ENCODE results near the gene NTM. TPM values are rescaled to one million over a fixed set of nuclear protein-coding genes. Genes with fewer than 3 reads are reported as not detected.

NTM gene
- polyA plus RNA-seq, 1 experiment: 33.6 TPM

GRCh38 chr11:132263875-132264274 is 893.5 kb downstream of the NTM start:
- POLR2A ChIA-PET: no interaction called here
- no peaks in the 10 kb centered on the region for H3K27me3 ChIP-seq (ENCODE audit: control insufficient read depth, insufficient read depth, low read length)
- no peak for DNase-seq (ENCODE audit: low read depth)
- CTCF ChIA-PET: interaction anchor here (1.1 kb wide), 1 partner anchor 48 kb away, joined by 3 read pairs; no protein-coding TSS in a partner anchor
- no peaks in the 10 kb centered on the region for H3K36me3 ChIP-seq (ENCODE audit: control insufficient read depth, insufficient read depth, low read length)
- TF ChIP-seq CTCF (IDR thresholded peaks at IDR 0.05; ENCODE audit: insufficient read depth, low read depth, low read length): no peak
- H3K4me3 ChIP-seq (ENCODE audit: low read depth, low read length): no peak overlapping the region

DNA sequence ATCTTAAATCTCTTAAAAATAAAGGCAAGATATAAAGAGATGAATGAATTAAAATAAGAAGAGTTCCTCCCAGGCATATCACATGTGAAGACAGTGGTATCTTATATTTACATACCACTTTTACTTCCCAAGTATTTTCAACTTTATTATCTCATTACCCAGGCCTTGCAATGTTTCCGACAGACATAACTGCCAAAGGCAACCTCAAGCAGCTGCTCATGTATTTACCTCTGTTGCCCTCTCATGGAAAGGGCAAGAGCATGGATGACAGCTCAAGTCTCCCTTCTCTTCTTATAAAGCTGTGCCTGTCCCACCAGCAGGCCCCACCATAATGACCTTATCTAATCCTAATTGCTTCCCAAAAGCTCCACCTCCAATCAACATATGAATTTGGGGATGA is 894.2 kb downstream of the NTM start:
- H3K36me3 ChIP-seq (ENCODE audit: control insufficient read depth, insufficient read depth, low read length): no peaks in the 10 kb centered on the region
- no peaks in the 10 kb centered on the region for H3K27me3 ChIP-seq (ENCODE audit: control insufficient read depth, insufficient read depth, low read length)
- no peak for TF ChIP-seq CTCF (IDR thresholded peaks at IDR 0.05; ENCODE audit: insufficient read depth, low read depth, low read length)
- ChIA-PET POLR2A (no interaction called here), CTCF (interaction anchor here (0.6 to 0.9 kb wide), 2 partner anchors 19 to 27 kb away, joined by 3 read pairs; no protein-coding TSS in a partner anchor)
- DNase-seq (ENCODE audit: low read depth): no peak
- H3K4me3 ChIP-seq (ENCODE audit: low read depth, low read length): no peak overlapping the region

DNA sequence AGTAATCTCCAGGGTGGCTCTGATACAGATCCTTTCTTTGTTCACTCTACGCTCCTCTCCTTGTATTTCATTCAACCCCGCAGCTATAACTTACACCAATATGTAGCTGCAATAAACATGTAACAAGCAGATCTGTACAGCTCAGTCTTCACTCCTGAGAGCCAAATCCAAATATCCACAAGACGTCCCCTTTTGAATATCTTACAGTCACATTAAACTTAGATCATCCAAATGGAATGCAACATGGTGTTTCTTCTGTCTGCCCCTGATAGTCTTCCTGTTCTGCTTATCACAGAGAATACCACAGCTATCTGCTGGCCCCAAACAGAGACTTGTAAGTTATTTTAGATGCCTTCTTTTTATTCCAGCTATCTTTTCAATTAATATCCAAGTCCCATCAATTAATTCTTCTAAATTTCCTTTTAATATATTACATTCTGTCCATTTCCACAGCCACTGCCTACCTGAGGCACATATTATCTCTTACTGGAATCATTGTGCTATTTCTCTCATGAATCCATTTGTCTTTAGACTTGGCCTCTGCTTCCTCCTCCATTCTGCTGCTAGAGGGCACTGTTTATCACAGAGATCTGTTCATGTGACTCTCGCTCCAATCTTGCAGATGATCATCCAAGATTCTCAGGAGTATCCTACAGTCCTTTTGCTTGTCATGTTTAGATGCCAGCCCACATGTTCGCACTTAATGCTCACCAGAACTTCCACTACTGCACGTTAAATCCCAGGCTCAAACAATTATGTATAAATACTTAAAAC is 908.6 kb downstream of the NTM start:
- no peaks in the 10 kb centered on the region for H3K27me3 ChIP-seq (ENCODE audit: control insufficient read depth, insufficient read depth, low read length)
- H3K36me3 ChIP-seq (ENCODE audit: control insufficient read depth, insufficient read depth, low read length): no peaks in the 10 kb centered on the region
- no peak overlapping the region for H3K4me3 ChIP-seq (ENCODE audit: low read depth, low read length)
- no peak for DNase-seq (ENCODE audit: low read depth)
- POLR2A ChIA-PET: no interaction called here
- peak; percentile 68 for TF ChIP-seq CTCF (IDR thresholded peaks at IDR 0.05; ENCODE audit: insufficient read depth, low read depth, low read length)
- CTCF ChIA-PET: interaction anchor here (0.6 to 4.2 kb wide), 15 partner anchors 9 to 662 kb away, joined by 3 to 21 read pairs (median 3); no protein-coding TSS in a partner anchor

DNA sequence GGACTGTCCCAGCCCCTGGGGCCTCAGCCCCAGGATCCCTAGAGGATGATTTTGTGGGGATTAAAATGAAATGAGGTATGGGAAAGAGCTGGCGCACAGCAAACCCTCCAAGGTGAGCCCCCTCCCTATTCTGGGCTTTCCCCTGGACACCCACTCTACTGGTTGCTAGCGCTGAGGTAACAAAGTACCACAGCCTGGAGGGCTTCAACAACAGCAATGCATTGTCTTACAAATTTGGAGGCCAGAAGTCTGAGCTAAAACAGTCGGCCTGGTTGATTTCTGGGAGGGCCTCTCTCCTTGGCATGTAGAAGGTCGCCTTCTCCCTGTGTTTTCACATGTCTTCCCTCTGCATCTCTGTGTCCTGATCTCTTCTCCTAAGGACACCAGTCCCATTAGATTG is 913.6 kb downstream of the NTM start:
- no peaks in the 10 kb centered on the region for H3K36me3 ChIP-seq (ENCODE audit: control insufficient read depth, insufficient read depth, low read length)
- no peak for TF ChIP-seq CTCF (IDR thresholded peaks at IDR 0.05; ENCODE audit: insufficient read depth, low read depth, low read length)
- ChIA-PET POLR2A (no interaction called here), CTCF (no interaction called here)
- H3K27me3 ChIP-seq (ENCODE audit: control insufficient read depth, insufficient read depth, low read length): no peaks in the 10 kb centered on the region
- H3K4me3 ChIP-seq (ENCODE audit: low read depth, low read length): no peak overlapping the region
- DNase-seq (ENCODE audit: low read depth): no peak

GRCh38 chr11:132284611-132285010 is 914.2 kb downstream of the NTM start:
- ChIA-PET POLR2A (no interaction called here), CTCF (no interaction called here)
- DNase-seq (ENCODE audit: low read depth): no peak
- Histone ChIP-seq H3K36me3 (ENCODE audit: control insufficient read depth, insufficient read depth, low read length) (no peaks in the 10 kb centered on the region), H3K27me3 (ENCODE audit: control insufficient read depth, insufficient read depth, low read length) (no peaks in the 10 kb centered on the region), H3K4me3 (ENCODE audit: low read depth, low read length) (no peak overlapping the region)
- no peak for TF ChIP-seq CTCF (IDR thresholded peaks at IDR 0.05; ENCODE audit: insufficient read depth, low read depth, low read length)

All from BJ (cell line).